ENCODE results near the gene ZFHX3. TPM values are rescaled to one million over a fixed set of nuclear protein-coding genes. Genes with fewer than 3 reads are reported as not detected.

Gene ZFHX3
- total RNA-seq, 1 experiment from 2014 or later: 1.5 TPM

DNA sequence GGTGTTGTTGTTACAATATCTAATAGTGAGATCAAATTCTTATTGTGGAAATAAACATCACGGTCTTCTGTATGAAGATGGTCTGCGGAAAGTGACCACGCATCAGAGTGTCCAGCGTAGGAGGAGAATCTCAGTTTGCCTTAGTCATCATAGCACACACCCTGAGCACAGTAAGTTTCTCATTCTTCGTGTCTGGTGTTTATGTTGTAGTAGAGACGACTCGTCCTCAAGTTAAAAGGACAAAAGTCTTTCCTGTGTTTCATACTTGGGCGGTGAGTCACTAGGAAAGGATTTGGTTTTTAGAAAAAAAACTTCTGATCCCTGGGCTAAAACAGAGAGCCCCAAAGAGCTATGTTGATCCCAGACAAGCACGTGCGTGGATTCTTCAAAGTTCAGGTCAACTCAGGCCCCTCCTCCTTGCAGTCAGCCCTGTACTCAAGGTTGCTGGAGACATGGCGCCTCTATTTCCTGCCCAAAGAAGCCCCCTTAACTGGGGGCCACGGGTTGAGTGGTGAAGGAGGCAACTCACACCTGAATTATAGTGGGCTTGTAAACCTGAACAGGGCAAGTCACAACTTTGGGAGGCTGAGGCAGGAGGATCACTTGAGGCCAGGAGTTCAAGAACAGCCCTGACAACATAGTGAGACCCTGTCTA, 170.4 kb downstream of the ZFHX3 start:
- H3K4me1 Mint-ChIP-seq: peaks cover 0 to 8% of the 10 kb centered on the region in 2 experiments; a peak in 2 of 4 replicates
- no CpG with 5 or more reads among the region's 12 CpGs for WGBS (ENCODE audit: extremely low coverage, insufficient read length, low lambda C conversion rate)
- Histone ChIP-seq H2AFZ (ENCODE audit: low read length) (no peak overlapping the region), H2BK120ac (ENCODE audit: low read depth, low read length, poor library complexity, severe bottlenecking) (no peak overlapping the region), H3K18ac (ENCODE audit: insufficient read length, low read depth, low read length) (no peak overlapping the region), H3K9ac (ENCODE audit: extremely low read depth, insufficient read length, low read length) (no peak overlapping the region), H2BK5ac (ENCODE audit: insufficient read length, low read length) (no peak overlapping the region), H4K5ac (ENCODE audit: insufficient read length, low read depth, low read length) (no peak overlapping the region), H3K14ac (ENCODE audit: insufficient read depth, low read length) (no peak overlapping the region), H3K4me1 (ENCODE audit: insufficient read depth, low read length) (no peaks in the 10 kb centered on the region), H2BK20ac (ENCODE audit: low read depth, low read length, poor library complexity, severe bottlenecking) (no peak overlapping the region), H3K4ac (ENCODE audit: low read depth, low read length) (no peak overlapping the region), H4K20me1 (ENCODE audit: control insufficient read depth, insufficient read depth, insufficient read length) (no peaks in the 10 kb centered on the region), H3K23ac (ENCODE audit: insufficient read length, low read depth, low read length) (no peak overlapping the region), H2BK12ac (ENCODE audit: insufficient read length, low read depth, low read length) (no peak overlapping the region), H4K8ac (replicated peaks; ENCODE audit: insufficient read length, low read depth, low read length) (no peak overlapping the region), H3K79me2 (ENCODE audit: insufficient read depth, low read length) (no peaks in the 10 kb centered on the region), H3T11ph (ENCODE audit: low read length) (no peak overlapping the region), H2AK5ac (ENCODE audit: insufficient read length, low read length) (no peak overlapping the region), H3K23me2 (ENCODE audit: insufficient read length, low read depth, low read length, poor library complexity, severe bottlenecking) (peaks cover 5% of the 10 kb centered on the region), H3K27me3 (ENCODE audit: insufficient read depth, low read length) (no peaks in the 10 kb centered on the region), H3K56ac (ENCODE audit: insufficient read length, low read depth, low read length) (no peak overlapping the region), H3K4me2 (ENCODE audit: insufficient read depth, insufficient read length, low read length) (no peak overlapping the region), H3K79me1 (ENCODE audit: insufficient read depth, low read depth, low read length, poor library complexity, severe bottlenecking) (no peaks in the 10 kb centered on the region), H3K27ac (ENCODE audit: insufficient read length, low read depth, low read length) (no peak overlapping the region), H2BK15ac (ENCODE audit: low read depth, low read length) (no peak overlapping the region), H3K9me3 (ENCODE audit: control insufficient read depth, low read depth, low read length) (no peaks in the 10 kb centered on the region), H4K91ac (ENCODE audit: insufficient read length, low read depth, low read length) (no peak overlapping the region)
- peak overlapping the region in 1 of 3 experiments; percentile 55; a peak in 1 of 7 replicates for H3K27ac Mint-ChIP-seq
- no peak for DNase-seq
- TF ChIP-seq, protein P1, sequence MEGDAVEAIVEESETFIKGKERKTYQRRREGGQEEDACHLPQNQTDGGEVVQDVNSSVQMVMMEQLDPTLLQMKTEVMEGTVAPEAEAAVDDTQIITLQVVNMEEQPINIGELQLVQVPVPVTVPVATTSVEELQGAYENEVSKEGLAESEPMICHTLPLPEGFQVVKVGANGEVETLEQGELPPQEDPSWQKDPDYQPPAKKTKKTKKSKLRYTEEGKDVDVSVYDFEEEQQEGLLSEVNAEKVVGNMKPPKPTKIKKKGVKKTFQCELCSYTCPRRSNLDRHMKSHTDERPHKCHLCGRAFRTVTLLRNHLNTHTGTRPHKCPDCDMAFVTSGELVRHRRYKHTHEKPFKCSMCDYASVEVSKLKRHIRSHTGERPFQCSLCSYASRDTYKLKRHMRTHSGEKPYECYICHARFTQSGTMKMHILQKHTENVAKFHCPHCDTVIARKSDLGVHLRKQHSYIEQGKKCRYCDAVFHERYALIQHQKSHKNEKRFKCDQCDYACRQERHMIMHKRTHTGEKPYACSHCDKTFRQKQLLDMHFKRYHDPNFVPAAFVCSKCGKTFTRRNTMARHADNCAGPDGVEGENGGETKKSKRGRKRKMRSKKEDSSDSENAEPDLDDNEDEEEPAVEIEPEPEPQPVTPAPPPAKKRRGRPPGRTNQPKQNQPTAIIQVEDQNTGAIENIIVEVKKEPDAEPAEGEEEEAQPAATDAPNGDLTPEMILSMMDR (conservative IDR thresholded peaks at IDR 0.05): no peak
- peaks cover 10 to 13% of the 10 kb centered on the region in 2 experiments for H3K9me3 Mint-ChIP-seq
- no peaks in the 10 kb centered on the region; the same call in 1 of the 2 replicates for H3K27me3 Mint-ChIP-seq (ENCODE audit: low read depth)
- H3K36me3 Mint-ChIP-seq (ENCODE audit: insufficient read depth in 1 of 3, low read depth in 3 of 3): peaks cover 0 to 5% (median 3%) of the 10 kb centered on the region in 3 experiments; a peak in 3 of 7 replicates
- no peak overlapping the region for H3K4me3 Mint-ChIP-seq

Measured in H9 (cell line).